ENCODE measurements around the gene TSKS.

The TSKS gene

GRCh38 chr19:49776371-49776764 is 13.3 kb upstream of the TSKS start:
- H3K9me2 ChIP-seq (replicated peaks; ENCODE audit: low read depth, low read length): no peaks in the 10 kb centered on the region
- H3K9ac ChIP-seq (ENCODE audit: low read depth, low read length, poor library complexity, severe bottlenecking): no peak overlapping the region
- H3K36me3 ChIP-seq (ENCODE audit: insufficient read depth, low read length): no peaks in the 10 kb centered on the region
- H4K20me1 ChIP-seq (ENCODE audit: insufficient read depth, low read length, poor library complexity, severe bottlenecking): peaks cover 5% of the 10 kb centered on the region
- H2AFZ ChIP-seq (ENCODE audit: low read length): no peak overlapping the region
- H3K27me3 ChIP-seq (ENCODE audit: insufficient read depth, low read length, poor library complexity, severe bottlenecking): no peaks in the 10 kb centered on the region
- H3F3A ChIP-seq (ENCODE audit: low read depth): no peaks in the 10 kb centered on the region
- TF ChIP-seq EZH2phosphoT487 (IDR thresholded peaks at IDR 0.05; ENCODE audit: borderline replicate concordance) (no peak), CTCF (conservative IDR thresholded peaks at IDR 0.05; ENCODE audit: low read length) (no peak)
- no peaks in the 10 kb centered on the region for H3K9me3 ChIP-seq (ENCODE audit: insufficient read depth, low read depth, low read length)
- H3K4me1 ChIP-seq (ENCODE audit: insufficient read depth, low read length, poor library complexity, severe bottlenecking): no peaks in the 10 kb centered on the region
- H3K79me2 ChIP-seq (ENCODE audit: insufficient read depth, low read length): peaks cover 9% of the 10 kb centered on the region; the same call in 1 of the 2 replicates
- no peak overlapping the region for H3K4me2 ChIP-seq (ENCODE audit: low read depth, low read length, poor library complexity, severe bottlenecking)
- H3K4me3 ChIP-seq (ENCODE audit: low read length, poor library complexity, severe bottlenecking): no peak overlapping the region

- Histone ChIP-seq H3K4me3 (ENCODE audit: low read length, poor library complexity, severe bottlenecking) (no peak overlapping the region), H3K9me2 (replicated peaks; ENCODE audit: low read depth, low read length) (no peaks in the 10 kb centered on the region), H3K9ac (ENCODE audit: low read depth, low read length, poor library complexity, severe bottlenecking) (no peak overlapping the region), H3F3A (ENCODE audit: low read depth) (no peaks in the 10 kb centered on the region), H3K4me1 (ENCODE audit: insufficient read depth, low read length, poor library complexity, severe bottlenecking) (no peaks in the 10 kb centered on the region), H3K4me2 (ENCODE audit: low read depth, low read length, poor library complexity, severe bottlenecking) (no peak overlapping the region), H3K9me3 (ENCODE audit: insufficient read depth, low read depth, low read length) (no peaks in the 10 kb centered on the region), H3K27me3 (ENCODE audit: insufficient read depth, low read length, poor library complexity, severe bottlenecking) (no peaks in the 10 kb centered on the region), H3K79me2 (ENCODE audit: insufficient read depth, low read length) (peaks cover 9% of the 10 kb centered on the region; the same call in 1 of the 2 replicates), H3K36me3 (ENCODE audit: insufficient read depth, low read length) (no peaks in the 10 kb centered on the region), H2AFZ (ENCODE audit: low read length) (no peak overlapping the region), H4K20me1 (ENCODE audit: insufficient read depth, low read length, poor library complexity, severe bottlenecking) (peaks cover 5% of the 10 kb centered on the region)
- no peak for TF ChIP-seq CTCF (conservative IDR thresholded peaks at IDR 0.05; ENCODE audit: low read length)
- no peak for TF ChIP-seq EZH2phosphoT487 (IDR thresholded peaks at IDR 0.05; ENCODE audit: borderline replicate concordance)
Measured at GRCh38 chr19:49775742-49776370, 12.8 kb upstream of the TSKS start.

GRCh38 chr19:49774969-49775368 is 11.9 kb upstream of the TSKS start:
- H2AFZ ChIP-seq (ENCODE audit: low read length): no peak overlapping the region
- H3K79me2 ChIP-seq (ENCODE audit: insufficient read depth, low read length): peaks cover 17% of the 10 kb centered on the region; the same call in 1 of the 2 replicates
- H3K4me2 ChIP-seq (ENCODE audit: low read depth, low read length, poor library complexity, severe bottlenecking): no peak overlapping the region
- no peaks in the 10 kb centered on the region for H3K27me3 ChIP-seq (ENCODE audit: insufficient read depth, low read length, poor library complexity, severe bottlenecking)
- H3K36me3 ChIP-seq (ENCODE audit: insufficient read depth, low read length): no peaks in the 10 kb centered on the region
- H3K9me3 ChIP-seq (ENCODE audit: insufficient read depth, low read depth, low read length): no peaks in the 10 kb centered on the region
- no peaks in the 10 kb centered on the region for H3F3A ChIP-seq (ENCODE audit: low read depth)
- no peak overlapping the region for H3K4me3 ChIP-seq (ENCODE audit: low read length, poor library complexity, severe bottlenecking)
- no peaks in the 10 kb centered on the region for H3K9me2 ChIP-seq (replicated peaks; ENCODE audit: low read depth, low read length)
- peaks cover 3% of the 10 kb centered on the region for H4K20me1 ChIP-seq (ENCODE audit: insufficient read depth, low read length, poor library complexity, severe bottlenecking)
- no peaks in the 10 kb centered on the region for H3K4me1 ChIP-seq (ENCODE audit: insufficient read depth, low read length, poor library complexity, severe bottlenecking)
- TF ChIP-seq EZH2phosphoT487 (IDR thresholded peaks at IDR 0.05; ENCODE audit: borderline replicate concordance) (no peak), CTCF (conservative IDR thresholded peaks at IDR 0.05; ENCODE audit: low read length) (no peak)
- no peak overlapping the region for H3K9ac ChIP-seq (ENCODE audit: low read depth, low read length, poor library complexity, severe bottlenecking)

All from Loucy (cell line).